Esophagus muscularis mucosa (tissue), 4 donors: ENCODE measurements around the gene DUSP7.

Experiments used
- EP300 ChIP-seq: sonication (generic); formaldehyde crosslinking; IDR thresholded peaks from one replicate; pipeline ENCODE4 v1.6.1; 2017; ENCODE audit warnings: antibody characterized with exemption
- POLR2A ChIP-seq: fragments of 450-650 bp; IDR thresholded peaks from one replicate; pipeline ENCODE4 v1.6.1; 2017; ENCODE audit warnings: antibody characterized with exemption, moderate library complexity, mild to moderate bottlenecking, low read depth
- POLR2AphosphoS5 ChIP-seq, 2 donors: sonication (generic); formaldehyde crosslinking; IDR thresholded peaks; one replicate each; pipeline ENCODE4 v1.6.1; 2017; ENCODE audit warnings: antibody characterized with exemption in 2 of 2
- TF ChIP-seq, protein P1 (sequence below), 3 experiments: fragments of 200-600 bp in 2 of 3; fragments of 450-650 bp in 1 of 3; sonication (generic) in 2 of 3; IDR thresholded peaks; one replicate each; pipeline ENCODE4 v1.5.1; 2017 to 2019; ENCODE audit warnings: antibody characterized with exemption in 3 of 3, mild to moderate bottlenecking in 2 of 3, moderate library complexity in 1 of 3

DNA sequence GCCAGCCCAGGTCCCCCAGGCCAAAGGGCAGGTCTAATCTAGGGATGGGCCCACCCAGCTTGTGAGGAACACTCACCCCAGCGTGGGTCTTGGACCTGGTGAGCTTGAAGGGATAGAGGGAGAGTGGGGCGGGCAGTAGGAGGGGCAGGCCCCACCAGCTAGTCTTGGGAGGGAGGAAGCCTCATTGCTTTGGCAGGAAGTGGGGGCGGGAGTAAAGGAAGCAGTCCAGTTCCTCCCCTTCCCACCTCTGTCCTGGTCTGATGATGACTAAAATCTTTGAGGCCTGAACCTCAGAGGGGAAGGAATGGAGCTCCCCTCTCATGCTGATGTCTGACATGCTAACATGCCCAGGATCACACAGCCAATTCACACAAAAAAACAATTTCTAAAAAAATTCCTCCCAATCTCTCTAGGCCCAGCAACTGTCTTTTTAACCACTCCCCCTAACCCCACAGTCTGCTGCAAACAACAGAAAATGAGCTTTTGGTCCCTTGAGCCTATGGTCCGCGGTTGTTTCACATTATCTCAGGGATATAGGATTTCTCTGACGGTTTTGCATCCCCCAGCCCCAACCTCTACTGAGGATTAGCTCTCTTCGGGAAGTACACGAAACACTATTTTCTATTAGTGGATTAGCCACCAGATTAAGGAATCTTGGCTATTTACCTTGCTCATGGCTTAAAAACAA, 30.7 kb upstream of the DUSP7 start:
- TF ChIP-seq, protein P1, sequence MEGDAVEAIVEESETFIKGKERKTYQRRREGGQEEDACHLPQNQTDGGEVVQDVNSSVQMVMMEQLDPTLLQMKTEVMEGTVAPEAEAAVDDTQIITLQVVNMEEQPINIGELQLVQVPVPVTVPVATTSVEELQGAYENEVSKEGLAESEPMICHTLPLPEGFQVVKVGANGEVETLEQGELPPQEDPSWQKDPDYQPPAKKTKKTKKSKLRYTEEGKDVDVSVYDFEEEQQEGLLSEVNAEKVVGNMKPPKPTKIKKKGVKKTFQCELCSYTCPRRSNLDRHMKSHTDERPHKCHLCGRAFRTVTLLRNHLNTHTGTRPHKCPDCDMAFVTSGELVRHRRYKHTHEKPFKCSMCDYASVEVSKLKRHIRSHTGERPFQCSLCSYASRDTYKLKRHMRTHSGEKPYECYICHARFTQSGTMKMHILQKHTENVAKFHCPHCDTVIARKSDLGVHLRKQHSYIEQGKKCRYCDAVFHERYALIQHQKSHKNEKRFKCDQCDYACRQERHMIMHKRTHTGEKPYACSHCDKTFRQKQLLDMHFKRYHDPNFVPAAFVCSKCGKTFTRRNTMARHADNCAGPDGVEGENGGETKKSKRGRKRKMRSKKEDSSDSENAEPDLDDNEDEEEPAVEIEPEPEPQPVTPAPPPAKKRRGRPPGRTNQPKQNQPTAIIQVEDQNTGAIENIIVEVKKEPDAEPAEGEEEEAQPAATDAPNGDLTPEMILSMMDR (IDR thresholded peaks at IDR 0.05): no peak
- TF ChIP-seq POLR2A (no peak), POLR2AphosphoS5 (IDR thresholded peaks at IDR 0.05) (no peak), EP300 (no peak)
